ENCODE measurements around the gene ASIC3.

- TF ChIP-seq EZH2 (IDR thresholded peaks at IDR 0.05; ENCODE audit: insufficient read depth, poor library complexity, severe bottlenecking) (no peak), EZH2phosphoT487 (IDR thresholded peaks at IDR 0.05; ENCODE audit: insufficient read depth, low read depth) (no peak)
Measured at GRCh38 chr7:151073990-151074389, 25.7 kb downstream of the ASIC3 start.

Measured in GM23248 (cell line).